ENCODE data around the gene SPATS2.

SPATS2 gene

DNA sequence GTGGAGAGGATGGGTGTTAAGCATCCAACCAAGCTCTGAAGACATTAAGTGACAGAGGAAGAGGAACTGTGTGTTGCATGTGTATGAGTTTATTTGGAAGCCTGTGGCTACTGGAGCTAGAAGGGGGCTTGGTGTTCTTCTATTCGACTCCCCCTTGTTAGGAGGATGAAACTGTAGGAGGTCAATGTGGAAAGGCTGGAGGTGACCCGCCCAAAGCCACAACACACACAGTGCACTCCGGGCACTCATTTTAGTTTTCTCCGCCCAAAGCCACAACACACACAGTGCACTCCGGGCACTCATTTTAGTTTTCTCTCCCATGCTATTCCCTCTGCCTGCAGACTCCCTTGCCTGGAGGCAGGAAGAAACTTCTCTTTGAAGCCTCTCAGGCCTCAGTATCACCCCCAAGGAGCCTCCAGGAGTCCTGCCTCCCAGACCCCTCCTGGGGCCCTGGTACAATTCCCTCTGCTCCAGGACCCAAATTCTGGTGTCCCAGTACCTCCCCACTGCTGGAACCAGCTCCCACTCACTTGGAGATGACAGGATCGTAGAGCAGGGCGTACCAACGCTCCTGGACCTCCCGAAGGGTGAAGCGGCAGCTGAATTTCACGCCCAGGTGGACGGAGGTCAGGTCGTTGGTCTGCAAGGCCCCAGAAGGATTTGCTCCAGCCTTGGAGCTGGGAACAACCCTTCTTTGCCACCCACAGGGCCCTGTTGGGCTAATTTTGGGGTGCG is 196.9 kb downstream of the SPATS2 start:
- H3K79me2 ChIP-seq (ENCODE audit: control insufficient read depth, insufficient read depth, low read length, unreplicated experiment), result peaks cover 23% of the 10 kb centered on the region
- H3K36me3 ChIP-seq (ENCODE audit: insufficient read depth, low read length), result peaks cover 3% of the 10 kb centered on the region; the same call in 1 of the 2 replicates
- H2AFZ ChIP-seq (ENCODE audit: low read length, unreplicated experiment), result no peak overlapping the region
- H3K4me1 ChIP-seq (ENCODE audit: control insufficient read depth, insufficient read depth, low read length, unreplicated experiment), result peaks cover 6% of the 10 kb centered on the region
- H3K27me3 ChIP-seq (ENCODE audit: insufficient read depth, low read length), result no peaks in the 10 kb centered on the region
- no peak overlapping the region for H3K4me3 ChIP-seq (ENCODE audit: low read depth, low read length)
- no peak overlapping the region for H3K27ac ChIP-seq (ENCODE audit: low read depth, low read length)

DNA sequence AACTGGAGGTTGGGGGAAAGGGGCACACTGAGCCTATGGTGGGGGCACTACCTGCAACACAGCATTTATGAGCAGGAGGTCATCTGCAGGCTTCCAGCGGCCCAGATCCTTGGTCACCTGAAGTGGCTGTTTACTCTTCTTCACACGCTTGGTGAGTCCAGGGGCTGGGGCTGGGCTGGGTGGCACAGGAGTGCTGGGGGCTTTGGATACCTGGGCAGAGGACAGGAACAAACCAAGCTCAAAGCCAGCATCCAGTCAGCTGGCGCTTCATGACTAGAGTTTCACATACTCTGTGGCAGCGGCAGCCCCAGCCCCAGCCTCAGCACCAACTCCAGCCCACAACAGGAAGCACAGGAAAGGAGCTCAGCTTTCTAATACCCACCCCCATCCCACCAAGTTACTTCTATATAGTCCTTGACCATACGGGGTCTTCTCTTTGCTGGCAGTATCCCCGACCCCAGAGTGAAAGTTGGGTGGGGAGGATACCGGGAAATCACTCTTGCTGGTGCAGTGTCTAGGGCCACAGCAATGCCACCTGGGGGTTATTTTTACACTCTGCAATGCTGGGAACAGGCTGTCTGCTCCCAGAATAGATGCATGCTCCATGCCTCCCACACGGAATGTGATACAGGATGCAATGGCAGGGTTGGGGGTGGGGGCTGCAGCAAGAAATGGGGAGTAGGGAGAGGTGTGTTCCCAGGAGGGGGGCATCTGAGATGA is 197.6 kb downstream of the SPATS2 start:
- Histone ChIP-seq H3K79me2 (ENCODE audit: control insufficient read depth, insufficient read depth, low read length, unreplicated experiment) (peaks cover 24% of the 10 kb centered on the region), H3K27ac (ENCODE audit: low read depth, low read length) (no peak overlapping the region), H3K27me3 (ENCODE audit: insufficient read depth, low read length) (no peaks in the 10 kb centered on the region), H3K4me3 (ENCODE audit: low read depth, low read length) (no peak overlapping the region), H3K4me1 (ENCODE audit: control insufficient read depth, insufficient read depth, low read length, unreplicated experiment) (peaks cover 6% of the 10 kb centered on the region), H3K36me3 (ENCODE audit: insufficient read depth, low read length) (peaks cover under 1% of the 10 kb centered on the region; the same call in 1 of the 2 replicates), H2AFZ (ENCODE audit: low read length, unreplicated experiment) (no peak overlapping the region)

DNA sequence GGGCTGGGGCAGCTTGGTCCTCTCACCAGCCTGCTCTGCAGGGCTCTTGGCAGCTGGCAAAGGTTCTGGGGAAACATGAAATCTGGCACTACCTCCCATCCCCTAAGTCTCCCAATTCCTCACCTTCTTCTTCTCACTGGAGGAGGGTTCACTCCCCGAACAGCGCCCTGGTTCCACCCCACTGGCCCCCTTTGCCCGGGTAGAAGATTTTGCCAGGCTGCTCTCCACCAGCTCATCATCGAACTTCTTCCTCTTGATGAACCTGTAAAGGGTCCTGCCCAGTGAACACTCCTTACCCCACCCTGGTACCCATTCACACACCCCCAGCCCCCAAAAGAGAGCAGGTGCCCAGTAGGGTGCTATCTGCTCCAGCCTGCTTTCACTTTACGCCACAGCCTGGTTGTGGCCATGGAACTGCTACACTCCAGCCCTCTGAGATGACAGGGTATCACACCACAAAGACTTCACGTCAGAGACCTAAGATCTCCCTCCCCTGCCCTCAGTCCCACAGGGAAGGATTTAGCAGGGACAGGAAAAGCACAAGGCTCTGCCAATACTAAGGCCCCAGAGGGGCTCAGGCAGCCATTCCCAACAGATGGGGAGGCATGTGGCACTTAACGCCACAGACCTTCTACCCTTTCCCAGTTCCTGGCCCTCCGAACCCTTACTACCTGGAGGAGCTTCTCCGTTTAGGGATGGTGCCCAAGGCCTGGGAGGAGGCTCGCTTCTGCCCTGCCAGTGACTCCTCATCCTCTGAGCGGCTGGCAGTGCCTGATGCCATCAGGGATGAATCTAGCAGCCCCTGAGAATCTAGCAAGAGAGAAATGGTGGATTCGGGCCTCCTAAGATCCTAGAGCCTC is 198.4 kb downstream of the SPATS2 start:
- Histone ChIP-seq H3K36me3 (ENCODE audit: insufficient read depth, low read length) (no peaks in the 10 kb centered on the region; the same call in 1 of the 2 replicates), H3K79me2 (ENCODE audit: control insufficient read depth, insufficient read depth, low read length, unreplicated experiment) (peaks cover 24% of the 10 kb centered on the region), H3K27me3 (ENCODE audit: insufficient read depth, low read length) (no peaks in the 10 kb centered on the region), H3K4me1 (ENCODE audit: control insufficient read depth, insufficient read depth, low read length, unreplicated experiment) (peaks cover 6% of the 10 kb centered on the region), H3K4me3 (ENCODE audit: low read depth, low read length) (no peak overlapping the region), H2AFZ (ENCODE audit: low read length, unreplicated experiment) (no peak overlapping the region), H3K27ac (ENCODE audit: low read depth, low read length) (no peak overlapping the region)

GRCh38 chr12:49566361-49566760 is 199.1 kb downstream of the SPATS2 start:
- H3K27me3 ChIP-seq (ENCODE audit: insufficient read depth, low read length), result no peaks in the 10 kb centered on the region
- peaks cover 6% of the 10 kb centered on the region for H3K4me1 ChIP-seq (ENCODE audit: control insufficient read depth, insufficient read depth, low read length, unreplicated experiment)
- H3K36me3 ChIP-seq (ENCODE audit: insufficient read depth, low read length), result no peaks in the 10 kb centered on the region; the same call in 1 of the 2 replicates
- peak overlapping the region; percentile 91; the same call in 1 of the 2 replicates for H3K4me3 ChIP-seq (ENCODE audit: low read depth, low read length)
- no peak overlapping the region for H2AFZ ChIP-seq (ENCODE audit: low read length, unreplicated experiment)
- no peak overlapping the region for H3K27ac ChIP-seq (ENCODE audit: low read depth, low read length)
- peaks cover 28% of the 10 kb centered on the region for H3K79me2 ChIP-seq (ENCODE audit: control insufficient read depth, insufficient read depth, low read length, unreplicated experiment)

DNA sequence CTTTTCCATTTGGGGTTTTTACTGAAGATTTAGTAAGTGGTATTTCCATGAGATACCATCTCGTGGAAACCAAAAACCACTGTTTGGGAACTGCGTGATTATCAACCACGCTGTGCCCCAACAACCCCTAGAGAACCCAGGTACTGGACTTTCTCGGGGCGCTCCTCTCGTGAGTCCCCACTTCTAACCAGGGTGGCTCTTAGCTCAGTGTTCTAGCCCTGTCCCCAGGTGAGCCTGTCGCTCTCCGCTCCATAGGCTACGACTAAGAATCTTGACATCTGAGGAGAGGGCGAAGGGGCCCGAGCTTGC is 200.0 kb downstream of the SPATS2 start:
- no peak overlapping the region for H3K27ac ChIP-seq (ENCODE audit: low read depth, low read length)
- no peaks in the 10 kb centered on the region for H3K27me3 ChIP-seq (ENCODE audit: insufficient read depth, low read length)
- peak overlapping the region; percentile 91 for H3K4me3 ChIP-seq (ENCODE audit: low read depth, low read length)
- H3K36me3 ChIP-seq (ENCODE audit: insufficient read depth, low read length), result no peaks in the 10 kb centered on the region; the same call in 1 of the 2 replicates
- H2AFZ ChIP-seq (ENCODE audit: low read length, unreplicated experiment), result peak overlapping the region; percentile 93
- H3K4me1 ChIP-seq (ENCODE audit: control insufficient read depth, insufficient read depth, low read length, unreplicated experiment), result peaks cover 6% of the 10 kb centered on the region
- peaks cover 28% of the 10 kb centered on the region for H3K79me2 ChIP-seq (ENCODE audit: control insufficient read depth, insufficient read depth, low read length, unreplicated experiment)

DNA sequence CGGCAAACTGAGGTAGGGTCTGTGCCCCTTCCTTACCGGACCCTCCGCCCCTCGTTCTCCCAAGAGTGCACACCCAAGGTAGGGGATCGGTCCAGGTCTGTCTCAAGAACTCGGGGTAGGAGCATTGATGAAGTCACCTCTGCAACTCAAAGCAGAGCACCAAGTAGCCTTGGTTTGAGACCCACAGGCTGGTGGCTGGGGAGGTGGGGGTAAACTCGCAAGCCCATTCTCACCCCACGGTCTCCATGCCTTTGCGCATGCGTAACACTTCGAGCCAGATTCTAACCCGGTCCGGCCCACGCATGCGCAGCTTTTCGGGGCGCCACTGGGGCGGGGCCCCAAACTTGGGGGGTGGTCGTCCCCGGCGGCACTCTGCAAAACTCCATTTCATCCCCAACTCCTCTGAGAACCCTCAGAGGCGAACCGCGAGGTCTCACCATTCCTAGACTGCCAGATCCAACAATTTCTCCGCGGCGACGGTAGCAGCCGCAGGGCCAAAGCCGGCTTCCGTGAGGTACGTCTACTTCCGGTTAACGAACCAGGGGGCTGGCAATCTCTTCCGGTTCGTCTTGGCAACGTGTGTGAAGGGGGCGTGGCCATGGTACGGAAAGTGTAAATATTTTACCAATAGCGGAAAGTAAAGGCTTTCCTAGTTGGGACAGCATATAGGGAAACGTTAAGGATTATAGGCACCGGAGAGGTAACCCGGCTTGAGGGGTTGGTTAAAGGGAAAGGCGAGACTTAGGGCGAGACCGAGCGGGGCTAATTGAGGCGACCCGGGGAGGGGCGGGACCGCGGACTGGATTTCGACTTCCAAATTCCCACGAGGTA is 200.6 kb downstream of the SPATS2 start, which contains the start of gene MCRS1:
TSS of gene MCRS1 (minus strand) at position 532 of the 831 bp plus-strand sequence. CDS start 1,411 bp downstream, outside the sequence.
- H3K27me3 ChIP-seq (ENCODE audit: insufficient read depth, low read length), result no peaks in the 10 kb centered on the region
- no peaks in the 10 kb centered on the region; the same call in 1 of the 2 replicates for H3K36me3 ChIP-seq (ENCODE audit: insufficient read depth, low read length)
- peaks cover 28% of the 10 kb centered on the region for H3K79me2 ChIP-seq (ENCODE audit: control insufficient read depth, insufficient read depth, low read length, unreplicated experiment)
- peak within 1 kb of the TSS; percentile 93 for H2AFZ ChIP-seq (ENCODE audit: low read length, unreplicated experiment)
- peak within 1 kb of the TSS; percentile 73 for H3K27ac ChIP-seq (ENCODE audit: low read depth, low read length)
- H3K4me1 ChIP-seq (ENCODE audit: control insufficient read depth, insufficient read depth, low read length, unreplicated experiment), result peaks cover 6% of the 10 kb centered on the region
- H3K4me3 ChIP-seq (ENCODE audit: low read depth, low read length), result peak within 1 kb of the TSS; percentile 91

GRCh38 chr12:49568442-49569162 is 201.3 kb downstream of the SPATS2 start:
- peak overlapping the region; percentile 91 for H3K4me3 ChIP-seq (ENCODE audit: low read depth, low read length)
- peaks cover 6% of the 10 kb centered on the region for H3K4me1 ChIP-seq (ENCODE audit: control insufficient read depth, insufficient read depth, low read length, unreplicated experiment)
- peak overlapping the region; percentile 73 for H3K27ac ChIP-seq (ENCODE audit: low read depth, low read length)
- H3K36me3 ChIP-seq (ENCODE audit: insufficient read depth, low read length), result no peaks in the 10 kb centered on the region; the same call in 1 of the 2 replicates
- H3K79me2 ChIP-seq (ENCODE audit: control insufficient read depth, insufficient read depth, low read length, unreplicated experiment), result peaks cover 28% of the 10 kb centered on the region
- H2AFZ ChIP-seq (ENCODE audit: low read length, unreplicated experiment), result peak overlapping the region; percentile 80
- H3K27me3 ChIP-seq (ENCODE audit: insufficient read depth, low read length), result no peaks in the 10 kb centered on the region

Measured in ACC112 (cell line).